ENCODE data around the gene TGFB1. TPM values are rescaled to one million over a fixed set of nuclear protein-coding genes. Genes with fewer than 3 reads are reported as not detected.

The TGFB1 gene
- polyA plus RNA-seq (2013), result 90.8 TPM

DNA sequence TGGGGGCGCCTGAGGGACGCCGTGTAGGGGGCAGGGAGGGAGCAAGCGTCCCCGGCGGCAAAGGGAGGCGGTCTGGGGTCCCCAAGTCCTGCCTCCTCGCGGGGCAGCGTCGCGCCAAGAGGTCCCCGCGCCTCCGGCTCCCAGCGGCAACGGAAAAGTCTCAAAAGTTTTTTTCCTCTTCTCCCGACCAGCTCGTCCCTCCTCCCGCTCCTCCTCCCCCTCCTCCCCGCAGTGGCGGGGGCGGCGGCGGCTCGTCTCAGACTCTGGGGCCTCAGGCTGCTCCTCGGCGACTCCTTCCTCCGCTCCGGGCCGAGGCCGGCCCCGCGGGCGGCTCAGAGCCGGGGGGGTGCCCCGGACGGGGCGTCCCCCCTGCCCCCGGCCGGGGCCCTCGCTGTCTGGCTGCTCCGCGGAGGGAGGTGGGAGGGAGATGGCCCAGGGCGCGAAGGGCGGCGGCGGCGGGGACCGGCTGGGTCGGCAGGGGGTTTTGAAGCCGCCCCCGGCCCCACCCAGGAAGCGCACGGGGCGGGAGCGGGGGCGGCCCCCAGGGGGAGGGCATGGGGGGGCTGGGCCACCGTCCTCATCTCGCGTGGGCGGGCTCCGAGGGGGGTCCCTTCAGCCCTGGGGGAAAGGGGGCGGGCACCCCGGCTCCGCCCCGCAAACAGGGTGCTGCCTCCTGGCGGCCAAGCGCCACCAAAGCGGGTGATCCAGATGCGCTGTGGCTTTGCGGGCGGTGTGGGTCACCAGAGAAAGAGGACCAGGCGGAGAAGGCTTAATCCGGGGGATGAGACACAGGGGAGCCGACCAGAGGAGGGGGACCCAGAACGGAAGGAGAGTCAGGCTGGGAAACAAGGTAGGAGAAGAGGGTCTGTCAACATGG is at the start of gene TGFB1:
TSS of gene TGFB1 (minus strand) at position 457 of the 877 bp plus-strand sequence. CDS start 878 bp downstream, outside the sequence.
- Histone ChIP-seq H3K36me3 (ENCODE audit: control insufficient read depth in 4 of 4, insufficient read depth in 4 of 4, low read length in 3 of 4) (peaks cover 0 to 7% (median 3%) of the 10 kb centered on the region in 4 experiments), H3K27ac (ENCODE audit: insufficient read depth in 1 of 2, low read depth in 1 of 2, low read length in 2 of 2, poor library complexity in 1 of 2, severe bottlenecking in 2 of 2) (peak within 1 kb of the TSS; percentile 64 to 88), H3K4me1 (ENCODE audit: control extremely low read depth in 1 of 4, control insufficient read depth in 4 of 4, insufficient read depth in 4 of 4, low read length in 3 of 4) (peaks cover 6 to 82% (median 78%) of the 10 kb centered on the region in 4 experiments), H3K27me3 (replicated peaks in 2 of 5; ENCODE audit: control insufficient read depth in 4 of 5, insufficient read depth in 5 of 5, low read length in 4 of 5) (no peaks in the 10 kb centered on the region), H3K9me3 (ENCODE audit: control extremely low read depth in 1 of 5, control insufficient read depth in 4 of 5, insufficient read depth in 2 of 5, low read depth in 1 of 5, low read length in 4 of 5) (no peaks in the 10 kb centered on the region), H3K4me3 (ENCODE audit: control insufficient read depth in 1 of 7, extremely low read depth in 1 of 7, insufficient read depth in 4 of 7, low read depth in 2 of 7, low read length in 6 of 7) (peak within 1 kb of the TSS; percentile 79 to 97 (median 92))
- ChIA-PET CTCF (interaction anchor here (1.2 to 8.0 kb wide), 11 partner anchors 11 to 82 kb away, joined by 3 to 69 read pairs (median 6); partner anchors contain the start of genes B3GNT8 and B9D2), POLR2A (interaction anchor here (0.6 to 6.3 kb wide), 8 partner anchors 11 to 605 kb away, joined by 3 to 165 read pairs (median 4); partner anchors contain the start of gene B9D2)
- 0% methylated on average over 42 of the region's 78 CpGs for WGBS (ENCODE audit: insufficient coverage)
- DNase-seq, result peak; percentile 85 to 90 (median 90)

DNA sequence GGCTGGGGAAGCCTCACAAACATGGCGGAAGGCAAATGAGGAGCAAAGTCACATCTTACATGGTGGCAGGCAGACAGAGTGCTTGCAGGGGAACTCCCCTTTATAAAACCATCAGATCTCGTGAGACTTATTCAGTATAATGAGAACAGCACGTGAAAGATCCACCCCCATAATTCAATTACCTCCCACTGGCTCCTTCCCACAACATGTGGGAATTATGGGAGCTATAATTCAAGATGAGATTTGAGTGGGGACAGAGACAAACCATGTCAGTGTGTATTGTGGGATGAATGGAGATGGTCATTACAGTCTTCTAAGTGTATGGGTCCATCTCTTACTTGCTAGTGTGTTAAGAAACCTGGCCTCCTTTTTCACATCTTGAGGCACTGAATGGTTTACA is 48.3 kb upstream of the TGFB1 start:
- DNase-seq, result no peak
- CTCF ChIA-PET, result interaction anchor here (0.9 to 1.5 kb wide), 3 partner anchors 13 to 162 kb away, joined by 3 to 4 read pairs (median 4); no protein-coding TSS in a partner anchor
- Histone ChIP-seq H3K4me1 (ENCODE audit: control extremely low read depth in 1 of 4, control insufficient read depth in 4 of 4, insufficient read depth in 4 of 4, low read length in 3 of 4) (peaks cover 15 to 23% (median 20%) of the 10 kb centered on the region in 4 experiments), H3K4me3 (ENCODE audit: control insufficient read depth in 1 of 7, extremely low read depth in 1 of 7, insufficient read depth in 4 of 7, low read depth in 2 of 7, low read length in 6 of 7) (no peak overlapping the region), H3K27me3 (replicated peaks in 2 of 5; ENCODE audit: control insufficient read depth in 4 of 5, insufficient read depth in 5 of 5, low read length in 4 of 5) (no peaks in the 10 kb centered on the region), H3K36me3 (ENCODE audit: control insufficient read depth in 4 of 4, insufficient read depth in 4 of 4, low read length in 3 of 4) (peaks cover 3 to 11% (median 7%) of the 10 kb centered on the region in 4 experiments), H3K27ac (ENCODE audit: insufficient read depth in 1 of 2, low read depth in 1 of 2, low read length in 2 of 2, poor library complexity in 1 of 2, severe bottlenecking in 2 of 2) (no peak overlapping the region), H3K9me3 (ENCODE audit: control extremely low read depth in 1 of 5, control insufficient read depth in 4 of 5, insufficient read depth in 2 of 5, low read depth in 1 of 5, low read length in 4 of 5) (no peaks in the 10 kb centered on the region)
- POLR2A ChIA-PET, result no interaction called here
- 100% methylated on average over 1 of the region's 3 CpGs for WGBS (ENCODE audit: insufficient coverage)

DNA sequence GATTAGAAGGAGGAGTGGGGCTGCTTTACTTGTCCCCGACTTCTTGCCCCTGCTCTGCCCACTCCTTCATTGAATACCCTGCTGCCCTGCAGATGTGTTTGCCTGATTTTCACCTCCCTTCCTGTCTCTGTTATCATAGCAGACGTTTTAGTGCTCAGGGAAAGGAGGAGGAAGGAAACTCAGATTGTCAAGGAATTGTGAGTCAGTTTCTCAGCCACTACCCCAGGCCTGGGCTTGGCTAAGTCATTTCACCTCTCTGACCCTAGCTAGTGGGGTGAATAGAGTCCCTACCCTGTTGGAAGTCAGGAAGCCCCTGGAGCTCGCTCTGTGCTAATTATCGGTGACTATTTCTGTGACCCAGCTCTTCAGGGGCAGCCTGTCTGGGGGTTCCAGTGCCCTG is 47.8 kb upstream of the TGFB1 start:
- no peaks in the 10 kb centered on the region for H3K27me3 ChIP-seq (replicated peaks in 2 of 5; ENCODE audit: control insufficient read depth in 4 of 5, insufficient read depth in 5 of 5, low read length in 4 of 5)
- H3K4me1 ChIP-seq (ENCODE audit: control extremely low read depth in 1 of 4, control insufficient read depth in 4 of 4, insufficient read depth in 4 of 4, low read length in 3 of 4), result peaks cover 18 to 25% (median 22%) of the 10 kb centered on the region in 4 experiments
- no peak for DNase-seq
- CTCF ChIA-PET, result interaction anchor here (0.9 kb wide), 1 partner anchor 30 kb away, joined by 3 read pairs; no protein-coding TSS in a partner anchor
- peaks cover 3 to 11% (median 7%) of the 10 kb centered on the region in 4 experiments for H3K36me3 ChIP-seq (ENCODE audit: control insufficient read depth in 4 of 4, insufficient read depth in 4 of 4, low read length in 3 of 4)
- WGBS (ENCODE audit: insufficient coverage), result 100% methylated on average over 3 of the region's 4 CpGs
- no peak overlapping the region for H3K27ac ChIP-seq (ENCODE audit: insufficient read depth in 1 of 2, low read depth in 1 of 2, low read length in 2 of 2, poor library complexity in 1 of 2, severe bottlenecking in 2 of 2)
- POLR2A ChIA-PET, result no interaction called here
- no peaks in the 10 kb centered on the region for H3K9me3 ChIP-seq (ENCODE audit: control extremely low read depth in 1 of 5, control insufficient read depth in 4 of 5, insufficient read depth in 2 of 5, low read depth in 1 of 5, low read length in 4 of 5)
- H3K4me3 ChIP-seq (ENCODE audit: control insufficient read depth in 1 of 7, extremely low read depth in 1 of 7, insufficient read depth in 4 of 7, low read depth in 2 of 7, low read length in 6 of 7), result peak overlapping the region in 1 of 7 experiments; percentile 5

DNA sequence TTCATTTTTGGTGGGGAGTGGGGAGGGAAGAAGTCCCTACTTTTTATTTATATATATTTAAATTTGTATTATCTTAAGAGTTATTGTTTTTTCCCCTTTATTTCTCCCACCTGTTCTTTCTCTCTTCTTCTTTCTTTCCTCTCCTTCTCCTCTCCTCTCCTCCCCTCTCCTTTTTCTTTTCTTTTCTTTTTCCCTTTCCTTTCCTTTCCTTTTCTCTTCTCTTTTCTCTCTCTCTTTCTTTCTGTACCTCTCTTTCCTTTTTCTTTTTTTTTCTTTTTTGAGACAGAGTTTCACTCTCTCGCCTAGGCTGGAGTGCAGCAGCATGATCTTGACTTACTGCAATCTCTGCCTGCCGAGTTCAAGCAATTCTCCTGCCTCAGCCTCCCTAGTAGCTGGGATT is 45.8 kb upstream of the TGFB1 start:
- no peak overlapping the region for H3K4me3 ChIP-seq (ENCODE audit: control insufficient read depth in 1 of 7, extremely low read depth in 1 of 7, insufficient read depth in 4 of 7, low read depth in 2 of 7, low read length in 6 of 7)
- POLR2A ChIA-PET, result interaction anchor here (0.6 to 1.0 kb wide), 2 partner anchors 27 to 47 kb away, joined by 3 read pairs; no protein-coding TSS in a partner anchor
- no peak overlapping the region for H3K27ac ChIP-seq (ENCODE audit: insufficient read depth in 1 of 2, low read depth in 1 of 2, low read length in 2 of 2, poor library complexity in 1 of 2, severe bottlenecking in 2 of 2)
- H3K9me3 ChIP-seq (ENCODE audit: control extremely low read depth in 1 of 5, control insufficient read depth in 4 of 5, insufficient read depth in 2 of 5, low read depth in 1 of 5, low read length in 4 of 5), result no peaks in the 10 kb centered on the region
- peaks cover 22 to 39% (median 32%) of the 10 kb centered on the region in 4 experiments for H3K4me1 ChIP-seq (ENCODE audit: control extremely low read depth in 1 of 4, control insufficient read depth in 4 of 4, insufficient read depth in 4 of 4, low read length in 3 of 4)
- H3K27me3 ChIP-seq (replicated peaks in 2 of 5; ENCODE audit: control insufficient read depth in 4 of 5, insufficient read depth in 5 of 5, low read length in 4 of 5), result no peaks in the 10 kb centered on the region
- CTCF ChIA-PET, result no interaction called here
- no peak for DNase-seq
- peaks cover 3 to 13% (median 7%) of the 10 kb centered on the region in 4 experiments for H3K36me3 ChIP-seq (ENCODE audit: control insufficient read depth in 4 of 4, insufficient read depth in 4 of 4, low read length in 3 of 4)
- 94% methylated on average over 2 of the region's 2 CpGs for WGBS (ENCODE audit: insufficient coverage)

DNA sequence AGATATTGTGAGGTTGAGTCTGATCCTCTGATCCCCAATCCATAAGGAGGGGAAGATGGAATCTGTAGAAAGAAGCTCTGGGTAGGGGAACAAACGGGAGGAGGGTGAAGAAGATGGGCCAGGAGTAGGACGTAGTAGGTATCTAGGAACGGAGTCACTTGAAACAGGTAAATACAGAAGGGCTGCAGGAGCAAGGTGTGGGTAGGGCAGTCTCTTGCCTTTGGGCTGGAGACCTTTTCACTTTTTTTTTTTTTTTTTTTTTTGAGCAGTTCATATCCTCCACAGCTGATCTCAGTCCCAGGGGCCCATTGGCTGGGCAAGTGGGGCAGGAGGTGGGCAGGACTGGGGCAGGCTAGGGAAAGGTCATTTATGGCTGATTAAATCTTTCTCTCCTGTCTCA is 45.4 kb upstream of the TGFB1 start:
- Histone ChIP-seq H3K4me3 (ENCODE audit: control insufficient read depth in 1 of 7, extremely low read depth in 1 of 7, insufficient read depth in 4 of 7, low read depth in 2 of 7, low read length in 6 of 7) (peak overlapping the region in 6 of 7 experiments; percentile 0 to 99 (median 97)), H3K36me3 (ENCODE audit: control insufficient read depth in 4 of 4, insufficient read depth in 4 of 4, low read length in 3 of 4) (peaks cover 3 to 13% (median 7%) of the 10 kb centered on the region in 4 experiments), H3K27ac (ENCODE audit: insufficient read depth in 1 of 2, low read depth in 1 of 2, low read length in 2 of 2, poor library complexity in 1 of 2, severe bottlenecking in 2 of 2) (peak overlapping the region in 1 of 2 experiments; percentile 100), H3K27me3 (replicated peaks in 2 of 5; ENCODE audit: control insufficient read depth in 4 of 5, insufficient read depth in 5 of 5, low read length in 4 of 5) (no peaks in the 10 kb centered on the region), H3K4me1 (ENCODE audit: control extremely low read depth in 1 of 4, control insufficient read depth in 4 of 4, insufficient read depth in 4 of 4, low read length in 3 of 4) (peaks cover 22 to 39% (median 32%) of the 10 kb centered on the region in 4 experiments), H3K9me3 (ENCODE audit: control extremely low read depth in 1 of 5, control insufficient read depth in 4 of 5, insufficient read depth in 2 of 5, low read depth in 1 of 5, low read length in 4 of 5) (no peaks in the 10 kb centered on the region)
- no peak for DNase-seq
- CTCF ChIA-PET, result interaction anchor here (0.6 to 1.1 kb wide), 3 partner anchors 32 to 39 kb away, joined by 3 read pairs; no protein-coding TSS in a partner anchor
- POLR2A ChIA-PET, result interaction anchor here (0.6 to 1.0 kb wide), 3 partner anchors 28 to 47 kb away, joined by 3 to 4 read pairs (median 3); no protein-coding TSS in a partner anchor
- 90% methylated on average over 3 of the region's 3 CpGs for WGBS (ENCODE audit: insufficient coverage)

DNA sequence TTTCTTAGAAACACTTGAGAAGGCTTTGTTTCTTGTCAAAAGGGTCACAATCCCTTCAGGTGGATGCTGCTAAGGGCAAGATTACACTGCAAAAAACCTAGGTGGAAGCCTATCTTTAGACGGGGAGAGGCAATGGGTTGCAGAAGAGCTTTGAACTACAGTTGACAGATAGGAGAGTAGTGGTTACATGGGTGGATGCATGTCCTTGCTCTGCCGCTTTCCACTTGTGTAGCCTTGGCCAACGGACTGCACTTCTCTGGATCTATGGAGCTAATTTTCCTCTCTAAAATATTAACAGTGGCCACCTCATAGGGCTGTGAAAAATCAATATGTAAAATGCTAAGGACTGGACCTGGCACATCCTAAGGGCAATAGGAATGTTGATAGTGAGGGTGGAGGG is 44.9 kb upstream of the TGFB1 start:
- Histone ChIP-seq H3K27me3 (replicated peaks in 2 of 5; ENCODE audit: control insufficient read depth in 4 of 5, insufficient read depth in 5 of 5, low read length in 4 of 5) (no peaks in the 10 kb centered on the region), H3K36me3 (ENCODE audit: control insufficient read depth in 4 of 4, insufficient read depth in 4 of 4, low read length in 3 of 4) (peaks cover 3 to 12% (median 8%) of the 10 kb centered on the region in 4 experiments), H3K4me1 (ENCODE audit: control extremely low read depth in 1 of 4, control insufficient read depth in 4 of 4, insufficient read depth in 4 of 4, low read length in 3 of 4) (peaks cover 22 to 39% (median 31%) of the 10 kb centered on the region in 4 experiments), H3K27ac (ENCODE audit: insufficient read depth in 1 of 2, low read depth in 1 of 2, low read length in 2 of 2, poor library complexity in 1 of 2, severe bottlenecking in 2 of 2) (peak overlapping the region; percentile 100), H3K4me3 (ENCODE audit: control insufficient read depth in 1 of 7, extremely low read depth in 1 of 7, insufficient read depth in 4 of 7, low read depth in 2 of 7, low read length in 6 of 7) (peak overlapping the region in 6 of 7 experiments; percentile 86 to 99 (median 97)), H3K9me3 (ENCODE audit: control extremely low read depth in 1 of 5, control insufficient read depth in 4 of 5, insufficient read depth in 2 of 5, low read depth in 1 of 5, low read length in 4 of 5) (no peaks in the 10 kb centered on the region)
- ChIA-PET POLR2A (interaction anchor here (0.6 to 1.0 kb wide), 2 partner anchors 36 to 46 kb away, joined by 3 to 4 read pairs; no protein-coding TSS in a partner anchor), CTCF (interaction anchor here (0.6 to 1.1 kb wide), 4 partner anchors 11 to 39 kb away, joined by 3 read pairs; no protein-coding TSS in a partner anchor)
- DNase-seq, result no peak
- WGBS (ENCODE audit: insufficient coverage), result 73% methylated on average over 3 of the region's 3 CpGs
